NCI-H1694 treated with DMSO at 0.1 percent for 48 hours (cell line): Measurements from ENCODE around the gene REL.
"Not testable (repeated sequence)": the region's sequence is repeated elsewhere in the genome, so short reads cannot be mapped to it uniquely, and the experiment has no call there.

Experiments
- DNase-seq: peaks from one replicate; lab custom pipeline; 2025; lab: John Stamatoyannopoulos, UW

Gene REL

DNA sequence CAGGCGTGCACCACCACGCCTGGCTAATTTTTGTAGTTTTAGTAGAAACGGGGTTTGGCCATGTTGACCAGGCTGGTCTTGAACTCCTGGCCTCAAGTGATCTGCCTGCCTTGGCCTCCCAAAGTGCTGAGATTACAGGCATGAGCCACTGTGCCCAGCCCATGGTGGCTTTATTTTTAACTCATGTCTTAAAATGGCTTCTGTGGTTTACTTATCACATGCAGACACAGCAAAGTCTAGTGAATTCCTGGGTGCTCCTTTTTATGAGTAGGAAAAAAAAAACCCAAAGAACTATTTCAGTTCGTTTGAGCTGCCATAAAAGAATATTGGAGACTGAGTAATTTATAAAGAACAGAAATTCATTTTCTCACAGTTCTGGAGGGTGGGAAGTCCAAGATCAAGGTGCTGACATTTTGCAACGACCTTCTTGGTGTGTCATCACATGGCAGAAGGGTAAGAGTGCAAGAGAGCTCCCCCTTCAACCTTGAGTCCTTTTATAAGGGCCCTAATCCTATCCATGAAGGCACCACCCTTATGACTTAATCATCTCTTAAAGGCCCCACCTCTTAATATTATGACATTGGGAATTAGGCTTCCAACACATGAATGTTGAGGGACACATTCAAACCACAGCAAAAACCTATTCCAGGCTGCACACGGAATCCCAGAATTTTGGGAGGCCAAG, 12.6 kb upstream of the REL start:
- no peak for DNase-seq

DNA sequence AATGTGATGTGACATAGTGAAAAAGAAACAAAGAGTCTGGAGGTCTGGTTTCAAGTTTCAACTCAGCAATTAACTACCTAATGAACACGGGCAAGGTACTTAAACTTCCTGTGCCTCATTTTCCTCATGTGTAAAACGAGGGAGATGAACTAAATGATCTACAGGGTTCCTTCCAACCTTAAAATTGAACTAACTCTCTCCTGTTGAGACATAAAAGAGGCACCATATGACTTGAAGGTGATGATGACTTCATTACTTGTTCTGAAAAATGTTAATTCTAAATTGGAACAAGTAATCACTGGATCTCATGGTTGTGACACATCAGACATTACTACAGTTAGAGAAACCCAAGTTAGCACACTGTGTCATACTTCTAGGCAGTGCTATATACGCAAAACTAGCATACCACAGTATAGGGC, 8.9 kb upstream of the REL start:
- no peak for DNase-seq

DNA sequence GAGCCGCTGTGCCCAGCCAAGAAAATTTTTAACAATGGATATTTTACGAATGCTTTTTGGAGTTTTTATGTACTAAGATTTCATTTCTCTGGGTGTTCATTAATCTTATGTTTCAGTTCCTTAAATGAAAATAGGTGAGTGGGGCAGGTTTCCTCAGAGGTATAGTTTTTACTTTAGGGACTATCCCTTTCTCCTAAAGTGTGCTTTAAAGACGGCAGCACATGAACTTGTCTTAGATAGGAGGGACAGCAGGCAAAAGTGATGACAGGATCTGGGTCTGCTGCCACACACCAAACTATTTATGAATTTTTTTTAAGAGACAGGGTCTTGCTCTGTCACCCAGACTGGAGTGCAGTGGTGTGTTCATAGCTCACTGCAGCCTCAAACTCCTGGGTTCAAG, 8.0 kb upstream of the REL start:
- DNase-seq: no peak

DNA sequence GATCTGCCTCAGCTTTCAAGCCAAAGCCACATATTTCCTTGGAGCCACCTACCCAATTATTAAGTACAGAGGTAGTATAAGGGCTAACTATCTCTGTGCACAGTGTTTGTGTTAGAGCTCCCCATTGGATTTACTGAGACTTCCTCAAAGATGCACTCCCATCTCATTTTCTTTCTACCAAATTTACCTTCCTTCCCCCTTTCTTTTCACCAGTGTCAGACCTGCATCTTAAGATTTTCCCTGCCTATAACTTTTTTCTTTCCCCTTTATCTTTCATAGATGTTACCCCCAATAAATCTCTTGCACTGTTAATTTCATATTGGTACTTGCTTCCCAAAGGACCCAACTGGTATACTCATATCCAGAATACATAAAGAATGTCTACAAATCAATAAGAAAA, 5.9 kb upstream of the REL start:
- no peak for DNase-seq

DNA sequence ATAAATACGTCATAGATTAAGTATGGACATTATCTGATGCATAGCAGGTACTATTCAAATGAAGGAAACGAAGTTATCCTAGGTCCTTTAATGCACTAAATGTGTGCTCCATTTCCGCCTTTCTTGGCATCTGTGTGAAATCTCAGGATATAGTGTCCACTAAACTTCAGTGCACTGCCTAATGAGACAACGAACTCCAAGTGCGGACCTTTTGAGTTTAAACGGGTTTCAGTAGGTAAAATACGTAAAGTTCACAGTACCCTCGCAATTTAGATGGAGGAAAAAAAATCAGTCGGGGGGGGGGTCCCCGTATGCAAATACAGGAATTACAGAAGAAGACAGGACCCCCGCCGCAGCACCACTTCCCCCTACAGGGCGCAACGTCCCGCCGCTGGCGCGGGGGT, 729 bp upstream of the REL start:
- DNase-seq: no peak

DNA sequence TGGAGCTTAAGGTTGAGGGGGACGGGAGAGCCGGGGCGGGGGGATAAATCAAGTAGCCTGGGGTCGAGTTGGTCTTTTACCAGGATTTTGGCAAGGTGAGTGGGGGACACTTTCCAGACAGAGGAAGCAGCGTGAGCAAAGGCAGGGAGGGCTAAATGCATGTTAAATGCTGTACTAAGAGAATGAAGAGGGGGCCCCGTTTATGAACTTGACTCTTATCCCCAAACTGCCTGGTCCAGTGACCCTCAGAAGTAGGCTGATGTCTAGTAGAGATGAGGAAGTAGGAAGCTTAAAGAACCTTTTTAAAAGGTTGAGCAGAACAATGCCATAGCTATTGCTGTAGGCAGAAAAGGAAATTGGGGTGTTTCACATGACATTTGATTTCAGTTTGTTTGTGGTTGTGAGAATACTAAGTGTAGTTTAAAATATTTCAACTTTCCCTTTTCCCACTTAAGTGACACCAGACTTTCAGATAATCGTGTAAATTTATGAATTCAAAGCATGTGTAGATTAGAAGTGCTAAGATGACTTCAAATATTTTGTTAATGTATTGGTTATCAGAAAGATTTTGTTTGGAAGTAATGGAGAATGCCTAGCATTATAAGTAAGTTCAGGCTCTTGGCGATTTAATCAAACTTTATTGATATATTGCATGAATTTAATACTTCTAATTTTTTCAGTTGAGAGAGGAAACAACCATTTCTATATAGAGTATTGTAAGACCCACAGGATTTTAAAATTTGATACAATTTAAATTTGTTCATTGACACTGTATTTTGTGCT, 1.8 kb downstream of the REL start:
- peak; percentile 48 for DNase-seq

DNA sequence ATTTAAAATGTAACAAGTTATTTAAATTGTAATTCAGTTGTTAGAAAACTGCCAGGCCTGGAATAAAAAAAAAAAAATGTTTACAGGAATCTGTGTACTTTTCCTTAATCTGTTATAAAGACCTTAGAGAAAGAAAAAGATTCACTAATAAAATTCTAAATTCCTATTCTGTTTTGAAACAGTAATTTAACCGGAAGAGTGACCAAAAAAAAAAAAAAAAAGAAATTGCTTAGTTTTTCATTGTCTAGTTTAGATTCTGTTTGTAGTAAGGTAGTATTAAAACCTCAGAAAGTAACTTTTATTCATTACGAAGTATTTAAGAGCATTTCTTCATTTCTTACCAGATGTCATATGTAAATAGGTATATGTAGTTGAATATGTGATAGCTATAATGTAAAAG, 2.5 kb downstream of the REL start:
- peak; percentile 18 for DNase-seq

DNA sequence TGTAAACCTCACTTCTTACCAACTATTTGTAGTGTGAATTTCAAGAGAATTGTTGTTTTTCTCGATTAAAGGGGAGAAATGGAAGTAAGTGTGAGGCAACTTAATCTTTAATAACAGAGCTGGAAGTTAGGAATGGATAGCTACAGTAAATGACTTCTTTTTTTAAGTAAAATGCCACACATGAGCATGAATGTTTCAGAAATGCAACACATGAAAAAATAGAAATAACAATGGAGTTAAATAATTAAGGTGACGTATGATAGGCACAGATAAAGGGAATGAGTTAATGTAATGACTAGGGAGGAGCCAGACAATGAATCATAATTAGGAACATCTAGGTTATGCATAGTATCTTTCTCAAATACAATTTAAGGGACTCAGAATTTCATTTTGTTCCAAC, 3.4 kb downstream of the REL start:
- DNase-seq: peak; percentile 46

DNA sequence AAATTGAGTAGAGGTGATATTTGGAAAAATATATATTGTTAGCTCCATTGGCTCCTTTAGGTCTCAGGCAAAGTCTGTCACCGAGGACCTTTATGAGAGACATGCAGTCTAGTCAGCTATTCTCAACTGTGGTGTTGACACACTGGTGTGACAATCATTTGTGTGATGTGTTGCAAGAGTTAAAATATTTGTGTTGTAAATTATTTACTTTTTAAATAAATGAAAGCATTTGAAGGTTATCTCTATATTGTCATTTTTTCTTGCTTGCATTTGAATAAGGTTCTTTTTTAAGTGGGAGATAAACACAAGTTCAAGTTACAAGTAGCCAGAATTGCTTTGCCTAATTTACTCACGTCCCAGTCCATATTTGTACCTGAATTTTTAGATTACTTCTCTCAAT, 4.3 kb downstream of the REL start:
- DNase-seq: peak; percentile 67

DNA sequence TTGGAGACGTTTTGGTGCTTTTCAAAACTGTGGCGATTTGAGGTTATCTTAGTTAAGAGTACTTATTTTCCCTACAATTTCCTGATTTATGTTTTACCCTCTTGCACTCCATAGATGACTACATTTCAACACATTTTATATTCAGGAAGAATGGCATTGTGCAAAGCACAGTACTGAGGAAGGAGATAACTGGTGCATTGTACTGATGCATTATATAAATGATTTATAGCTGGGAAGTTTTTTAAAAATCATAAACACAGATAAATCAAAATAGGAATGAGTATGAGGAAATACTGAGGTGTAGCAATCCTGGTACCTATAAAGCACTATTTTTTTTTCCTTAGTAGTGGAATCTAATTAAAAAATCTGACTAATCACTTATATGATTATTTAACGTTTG, 5.6 kb downstream of the REL start:
- no peak for DNase-seq

DNA sequence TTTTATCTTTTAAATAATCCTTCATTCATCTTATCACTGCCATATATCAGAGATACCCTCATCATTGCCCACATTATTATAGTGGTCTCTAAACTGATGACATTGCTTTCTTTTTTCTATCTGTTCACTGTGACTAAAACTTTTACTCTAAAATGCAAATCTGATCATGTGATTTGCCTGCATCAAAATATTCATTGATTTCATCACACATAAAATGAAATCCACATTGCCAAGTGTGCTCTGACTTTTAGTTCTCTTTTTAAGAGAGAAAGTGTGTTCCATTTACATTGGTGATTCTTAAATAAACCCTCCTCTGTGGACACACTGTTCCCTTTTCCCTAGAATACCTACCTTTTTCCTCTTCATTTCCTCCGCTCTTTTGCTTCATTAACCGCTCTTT, 7.5 kb downstream of the REL start:
- no peak for DNase-seq

DNA sequence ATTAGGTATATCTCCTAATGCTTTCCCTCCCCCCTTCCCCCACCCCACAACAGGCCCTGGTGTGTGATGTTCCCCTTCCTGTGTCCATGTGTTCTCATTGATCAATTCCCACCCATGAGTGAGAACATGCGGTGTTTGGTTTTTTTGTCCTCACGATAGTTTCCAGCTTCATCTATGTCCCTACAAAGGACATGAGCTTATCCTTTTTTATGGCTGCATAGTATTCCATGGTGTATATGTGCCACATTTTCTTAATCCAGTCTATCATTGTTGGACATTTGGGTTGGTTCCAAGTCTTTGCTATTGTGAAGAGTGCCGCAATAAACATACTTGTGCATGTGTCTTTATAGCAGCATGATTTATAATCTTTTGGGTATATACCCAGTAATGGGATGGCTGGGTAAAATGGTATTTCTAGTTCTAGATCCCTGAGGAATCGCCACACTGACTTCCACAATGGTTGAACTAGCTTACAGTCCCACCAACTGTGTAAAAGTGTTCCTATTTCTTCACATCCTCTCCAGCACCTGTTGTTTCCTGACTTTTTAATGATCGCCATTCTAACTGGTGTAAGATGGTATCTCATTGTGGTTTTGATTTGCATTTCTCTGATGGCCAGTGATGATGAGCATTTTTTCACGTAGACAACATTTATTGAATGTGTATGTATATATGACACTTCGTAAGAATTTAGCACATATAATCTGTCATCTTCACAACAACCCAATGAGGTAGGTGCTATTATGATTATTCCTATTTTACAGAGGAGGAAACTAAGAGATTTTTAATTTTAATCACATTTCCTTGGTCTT, 8.4 kb downstream of the REL start:
- DNase-seq: not testable (repeated sequence)

DNA sequence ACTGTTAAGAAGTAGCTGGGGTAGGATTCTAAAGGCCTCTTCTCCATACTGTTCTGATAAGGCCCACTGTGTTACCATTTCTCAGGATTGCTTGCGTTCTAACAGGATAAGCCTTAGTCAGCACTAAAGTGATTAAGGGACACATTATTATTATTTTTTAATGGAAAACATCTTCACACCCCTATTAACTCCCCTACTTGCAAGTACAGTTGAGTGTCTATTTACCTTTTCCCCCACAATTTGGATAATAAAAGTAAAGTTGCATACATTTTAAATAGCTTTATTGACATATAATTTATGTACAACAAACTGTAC, 9.0 kb downstream of the REL start:
- no peak for DNase-seq

DNA sequence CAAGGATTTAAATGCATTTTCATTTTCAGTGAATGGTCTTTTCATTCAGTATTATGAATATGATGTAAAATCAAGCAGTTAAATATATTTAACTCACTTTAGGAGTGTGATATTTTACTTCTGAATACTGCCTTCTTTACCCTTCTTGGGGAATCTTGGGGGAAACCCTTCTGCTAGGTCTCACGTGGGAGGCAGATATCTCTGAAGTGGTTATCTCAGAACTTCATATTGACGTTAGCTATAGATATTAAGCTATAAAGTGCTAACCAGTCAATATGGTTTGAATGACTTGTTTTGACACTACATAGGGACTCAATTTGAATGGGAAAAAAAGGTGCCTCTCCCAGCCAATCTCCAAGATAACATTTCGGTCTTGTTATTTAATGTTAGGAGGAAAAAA, 9.8 kb downstream of the REL start:
- no peak for DNase-seq

DNA sequence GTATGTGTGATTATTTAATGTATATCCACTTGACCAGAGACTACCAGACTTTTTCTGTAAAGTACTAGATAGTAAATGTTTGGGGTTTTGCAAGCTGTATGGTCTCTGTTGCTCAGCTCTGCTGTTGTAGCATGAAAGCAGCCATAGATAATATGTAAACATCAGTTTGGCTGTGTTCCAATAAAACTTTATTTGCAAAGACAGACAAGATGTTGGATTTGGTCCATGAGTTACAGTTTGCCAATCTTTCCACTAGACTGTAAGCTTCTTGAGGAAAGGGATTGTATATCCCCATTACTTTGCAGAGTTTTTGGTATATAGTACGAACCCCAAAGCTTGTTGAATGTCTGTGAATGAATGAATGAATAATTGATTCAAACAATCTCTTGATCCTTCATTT, 17.2 kb downstream of the REL start:
- no peak for DNase-seq

DNA sequence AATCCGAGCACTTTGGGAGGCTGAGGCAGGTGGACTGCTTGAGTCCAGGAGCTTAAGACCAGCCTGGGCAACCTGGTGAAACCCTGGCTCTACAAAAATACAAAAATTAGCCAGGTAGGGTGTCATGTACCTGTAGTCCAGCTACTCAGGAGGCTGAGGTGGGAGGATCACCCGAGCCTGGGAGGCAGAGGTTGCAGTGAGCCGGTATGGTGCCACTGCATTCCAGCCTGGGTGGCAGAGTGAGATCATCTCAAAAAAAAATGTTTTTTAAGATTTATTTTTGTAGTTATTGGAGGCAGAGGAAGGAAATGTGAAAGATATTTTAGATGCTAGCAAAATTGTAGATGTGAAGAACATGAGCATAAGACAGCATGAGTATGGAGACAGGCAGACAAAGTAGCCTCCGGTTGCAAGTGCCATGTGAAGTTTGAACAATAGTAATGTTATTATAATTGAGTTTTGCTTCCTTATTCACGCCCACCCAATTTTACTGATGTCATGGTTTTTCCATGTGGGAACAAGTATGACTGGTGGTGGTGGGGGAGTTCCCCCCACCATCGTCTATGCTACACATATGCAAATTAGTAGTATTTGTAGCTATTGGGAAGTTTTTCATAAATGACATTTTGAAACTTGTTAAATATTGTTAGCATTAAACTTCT, 18.0 kb downstream of the REL start:
- DNase-seq: no peak

DNA sequence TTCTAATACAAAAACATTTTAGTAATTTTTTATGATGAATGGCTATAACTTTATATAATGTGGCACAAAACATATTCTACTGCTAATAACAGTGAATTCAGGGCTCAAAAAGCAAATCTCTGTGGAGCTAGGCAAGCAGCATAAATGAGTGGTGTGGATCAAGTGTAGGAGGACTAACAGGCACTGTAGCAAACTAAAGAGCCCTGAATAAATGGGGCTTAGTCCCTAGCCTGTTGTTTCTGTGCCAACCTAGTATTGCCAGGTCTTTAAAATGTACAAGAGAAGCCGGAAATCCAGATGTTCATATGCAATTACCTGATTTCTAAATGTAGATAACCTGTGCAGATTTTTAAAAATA, 18.5 kb downstream of the REL start:
- no peak for DNase-seq

DNA sequence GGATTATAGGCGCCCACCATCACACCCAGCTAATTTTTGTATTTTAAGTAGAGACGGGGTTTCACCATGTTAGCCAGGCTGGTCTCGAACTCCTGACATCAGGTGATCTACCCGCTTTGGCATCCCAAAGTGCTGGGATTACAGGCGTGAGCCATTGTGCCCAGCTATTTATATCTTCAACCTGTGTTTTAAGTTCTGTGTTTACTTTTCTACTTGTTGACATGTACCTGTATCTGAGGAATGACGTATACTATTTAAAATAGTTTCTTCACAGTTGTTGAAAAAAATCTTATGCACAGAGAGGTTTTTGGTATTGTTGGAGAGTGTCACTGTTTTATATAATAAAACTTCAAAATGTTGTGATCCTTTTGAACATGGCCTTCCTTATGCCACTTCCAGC, 19.9 kb downstream of the REL start:
- DNase-seq: not testable (repeated sequence)

DNA sequence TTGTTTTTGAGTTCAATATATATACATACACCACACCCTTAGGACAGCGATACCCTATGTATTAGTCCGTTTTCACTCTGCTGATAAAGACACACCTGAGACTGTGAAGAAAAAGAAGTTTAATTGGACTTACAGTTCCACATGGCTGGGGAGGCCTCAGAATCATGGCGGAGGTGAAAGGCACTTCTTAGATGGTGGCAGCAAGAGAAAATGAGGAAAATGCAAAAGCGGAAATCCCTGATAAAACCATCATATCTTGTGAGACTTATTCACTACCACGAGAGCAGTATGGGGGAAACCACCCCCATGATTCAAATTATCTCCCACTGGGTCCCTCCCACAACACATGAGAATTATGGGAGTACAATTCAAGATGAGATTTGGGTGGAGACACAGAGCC, 24.5 kb downstream of the REL start:
- DNase-seq: not testable (repeated sequence)

DNA sequence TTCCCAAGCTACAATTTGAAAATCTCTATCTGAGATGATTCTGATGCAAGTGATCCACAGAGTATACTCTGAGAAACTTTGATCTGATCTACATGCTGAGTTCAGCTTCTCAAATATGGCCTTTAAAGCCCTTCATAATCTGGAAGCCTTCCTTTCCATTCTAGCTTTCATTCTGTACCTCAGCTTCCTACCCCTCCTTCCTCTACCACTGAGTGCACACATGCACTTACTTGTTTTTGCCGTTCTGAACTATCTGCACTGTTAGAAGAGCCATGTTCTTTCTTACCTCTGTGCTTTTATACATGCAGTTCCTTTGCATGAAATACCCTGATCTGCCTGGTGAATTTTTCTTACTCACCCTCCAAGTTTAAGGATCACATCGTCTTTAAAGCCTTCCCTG, 25.0 kb downstream of the REL start:
- DNase-seq: no peak

DNA sequence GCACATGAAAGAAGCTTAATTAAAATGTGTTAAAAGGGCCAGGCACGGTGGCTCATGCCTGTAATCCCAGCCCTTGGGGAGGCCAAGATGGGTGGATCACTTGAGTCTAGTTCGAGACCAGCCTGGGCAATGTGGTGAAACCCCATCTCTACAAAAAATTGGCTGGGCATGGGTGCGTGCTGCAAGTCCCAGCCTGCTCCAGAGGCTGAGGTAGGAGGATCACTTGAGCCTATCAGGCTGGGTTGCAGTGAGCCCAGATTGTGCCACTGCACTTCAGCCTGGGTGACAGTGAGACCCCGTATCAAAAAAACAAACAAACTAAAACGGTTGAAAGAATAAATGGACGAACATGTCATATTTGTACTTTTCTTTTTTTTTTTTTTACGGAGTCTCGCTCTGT, 26.0 kb downstream of the REL start:
- no peak for DNase-seq

DNA sequence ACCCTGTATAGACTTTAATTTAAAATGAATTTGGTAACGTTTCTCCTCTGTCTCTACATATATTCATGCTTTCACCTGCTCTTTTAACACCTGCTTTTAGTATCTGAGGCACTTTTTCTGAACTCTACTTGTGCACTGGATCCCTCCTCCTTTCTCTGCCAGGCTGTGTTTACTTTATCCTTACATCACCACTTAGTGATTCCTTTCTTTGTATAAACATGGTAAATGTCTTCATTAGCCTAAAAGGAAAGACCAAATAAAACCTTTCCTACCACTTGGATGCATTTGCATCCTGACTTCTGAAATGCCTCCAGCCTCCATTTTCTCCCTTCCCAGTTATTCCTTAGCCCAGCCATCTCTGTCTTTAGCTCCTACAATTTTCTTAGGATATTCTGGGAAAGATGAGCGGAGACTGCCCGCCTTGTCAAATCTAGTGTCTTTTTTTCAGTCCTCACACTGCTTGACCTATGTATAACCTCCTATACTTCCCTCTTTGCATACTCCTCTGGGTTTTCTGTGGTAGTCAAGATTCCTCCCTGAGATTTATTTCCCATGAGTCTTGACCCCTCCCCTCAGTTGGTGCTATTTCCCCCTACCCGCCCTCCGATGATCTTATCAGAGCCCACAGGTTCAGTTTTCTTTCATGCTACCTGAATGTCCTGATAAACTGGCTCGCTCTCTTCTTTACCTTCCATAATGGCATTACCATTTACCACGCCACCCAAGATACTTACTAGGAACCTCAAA, 44.8 kb downstream of the REL start:
- DNase-seq: no peak
